AG10803 (cell line): ENCODE data around the gene ATL1.
"Not testable (repeated sequence)": the region's sequence is repeated elsewhere in the genome, so short reads cannot be mapped to it uniquely, and the experiment has no call there.

Source experiments
- DNase-seq: peaks from one replicate; pipeline ENCODE4 v3.0.0; 2010; ENCODE audit warnings: low read depth
- H3K4me3 ChIP-seq: 2 replicates; pipeline ENCODE4 v1.5.1; 2011; ENCODE audit warnings: mild to moderate bottlenecking, low read length, control low read depth
- TF ChIP-seq, protein P1 (sequence below): conservative IDR thresholded peaks from 2 replicates; pipeline ENCODE4 v1.5.1; 2011; ENCODE audit warnings: mild to moderate bottlenecking, low read length, control low read depth, inconsistent platforms

ATL1 gene

DNA sequence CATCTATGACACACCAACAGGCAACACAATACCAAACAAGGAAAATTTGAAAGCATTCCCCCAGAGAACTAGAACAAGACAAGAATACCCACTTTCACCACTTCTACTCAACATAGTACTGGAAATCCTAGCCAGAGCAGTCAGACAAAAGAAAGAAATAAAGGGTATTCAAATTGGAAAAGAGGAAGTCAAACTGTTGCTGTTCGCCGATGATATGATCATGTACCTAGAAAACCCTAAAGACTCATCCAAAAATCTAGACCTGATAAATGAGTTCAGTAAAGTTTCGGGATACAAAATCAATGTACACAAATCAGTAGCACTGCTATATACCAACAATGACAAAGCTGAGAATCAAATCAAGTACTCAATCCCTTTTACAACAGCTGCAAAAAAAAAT, 8.1 kb upstream of the ATL1 start:
- H3K4me3 ChIP-seq = no peak overlapping the region
- DNase-seq = no peak
- TF ChIP-seq, protein P1, sequence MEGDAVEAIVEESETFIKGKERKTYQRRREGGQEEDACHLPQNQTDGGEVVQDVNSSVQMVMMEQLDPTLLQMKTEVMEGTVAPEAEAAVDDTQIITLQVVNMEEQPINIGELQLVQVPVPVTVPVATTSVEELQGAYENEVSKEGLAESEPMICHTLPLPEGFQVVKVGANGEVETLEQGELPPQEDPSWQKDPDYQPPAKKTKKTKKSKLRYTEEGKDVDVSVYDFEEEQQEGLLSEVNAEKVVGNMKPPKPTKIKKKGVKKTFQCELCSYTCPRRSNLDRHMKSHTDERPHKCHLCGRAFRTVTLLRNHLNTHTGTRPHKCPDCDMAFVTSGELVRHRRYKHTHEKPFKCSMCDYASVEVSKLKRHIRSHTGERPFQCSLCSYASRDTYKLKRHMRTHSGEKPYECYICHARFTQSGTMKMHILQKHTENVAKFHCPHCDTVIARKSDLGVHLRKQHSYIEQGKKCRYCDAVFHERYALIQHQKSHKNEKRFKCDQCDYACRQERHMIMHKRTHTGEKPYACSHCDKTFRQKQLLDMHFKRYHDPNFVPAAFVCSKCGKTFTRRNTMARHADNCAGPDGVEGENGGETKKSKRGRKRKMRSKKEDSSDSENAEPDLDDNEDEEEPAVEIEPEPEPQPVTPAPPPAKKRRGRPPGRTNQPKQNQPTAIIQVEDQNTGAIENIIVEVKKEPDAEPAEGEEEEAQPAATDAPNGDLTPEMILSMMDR = no peak

- not testable (repeated sequence) for H3K4me3 ChIP-seq, DNase-seq
These were observed 7.1 kb upstream of the ATL1 start for GRCh38 chr14:50552796-50553195.

DNA sequence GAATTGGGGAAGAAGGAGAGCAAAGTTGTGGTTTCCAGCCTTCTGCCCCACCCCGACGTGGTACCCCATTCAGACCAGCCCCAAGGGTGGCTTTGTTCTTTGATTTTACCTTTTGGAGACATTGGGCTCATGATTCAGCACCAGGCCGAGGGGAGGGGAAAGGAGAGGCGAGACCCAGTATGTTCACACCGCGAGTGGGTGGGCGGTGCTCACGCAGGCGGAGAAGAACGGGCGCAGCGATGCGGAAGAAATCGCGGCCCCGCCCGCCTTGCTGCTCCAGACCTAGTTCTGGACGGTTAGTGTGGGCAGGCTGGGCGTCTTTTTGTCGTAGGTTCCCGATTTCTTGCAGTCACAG, 963 bp downstream of the ATL1 start:
- TF ChIP-seq, protein P1 = no peak
- H3K4me3 ChIP-seq = peak overlapping the region; percentile 78
- DNase-seq = peak; percentile 65

DNA sequence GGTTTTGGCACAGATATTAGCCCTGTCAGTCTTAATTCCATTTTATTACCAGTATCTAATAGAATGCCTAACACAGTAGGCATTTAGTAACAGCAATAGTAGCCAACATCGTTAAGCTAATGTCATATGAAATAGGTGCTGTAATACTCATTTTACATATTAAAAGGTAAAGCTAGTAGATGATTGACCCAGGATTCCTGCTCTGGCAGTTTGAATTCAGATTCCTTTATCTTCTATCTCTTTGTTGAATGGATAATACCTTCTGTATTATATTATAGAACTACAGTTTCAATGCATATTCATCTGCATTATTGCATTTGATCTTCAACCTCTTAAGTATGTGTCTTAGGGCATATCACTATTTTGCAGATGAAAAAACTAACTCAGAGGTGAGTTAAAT, 2.9 kb downstream of the ATL1 start:
- no peak overlapping the region for H3K4me3 ChIP-seq
- TF ChIP-seq, protein P1 = no peak

GRCh38 chr14:50569714-50570274, 9.8 kb downstream of the ATL1 start:
- no peak overlapping the region for H3K4me3 ChIP-seq
- TF ChIP-seq, protein P1 = no peak
- no peak for DNase-seq

More for the DNA sequence above, 2.9 kb downstream of the ATL1 start:
- DNase-seq = no peak

DNA sequence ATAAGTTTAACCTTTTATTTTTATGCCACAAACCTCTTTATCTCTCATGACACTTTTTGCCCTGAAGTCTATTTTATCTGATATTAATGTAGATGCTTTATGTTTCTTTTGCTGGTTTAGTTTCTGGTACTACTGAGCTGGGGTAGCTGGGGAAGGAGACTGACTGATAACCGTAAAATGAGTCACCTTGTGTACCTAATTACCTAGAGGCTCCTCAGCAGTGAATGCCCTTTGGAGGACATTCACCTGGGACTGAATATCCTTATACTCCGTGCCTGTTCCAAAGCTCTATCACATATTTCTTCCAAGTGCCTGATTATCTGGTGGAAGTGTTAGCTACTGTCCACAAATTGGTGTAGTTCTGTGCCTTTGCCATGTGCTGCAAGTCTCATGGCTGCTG, 13.9 kb downstream of the ATL1 start:
- no peak overlapping the region for H3K4me3 ChIP-seq
- TF ChIP-seq, protein P1 = no peak
- DNase-seq = no peak

DNA sequence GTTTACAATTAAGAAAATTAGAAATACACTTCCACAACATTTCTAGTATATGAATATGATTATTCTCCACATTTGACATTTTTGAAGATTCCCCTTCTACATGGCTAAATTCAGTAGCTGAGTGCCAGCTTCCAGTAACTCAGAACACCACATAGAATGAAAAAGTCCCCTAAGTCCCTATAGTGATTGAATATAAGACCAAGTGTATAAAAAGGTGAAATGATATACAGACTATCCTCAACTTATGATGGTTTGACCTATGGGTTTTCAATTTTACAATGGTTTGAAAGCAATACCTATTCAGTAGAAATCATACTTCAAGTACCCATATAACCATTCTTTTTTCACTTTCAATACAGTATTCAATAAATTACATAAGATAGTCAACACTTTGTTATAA, 15.8 kb downstream of the ATL1 start:
- no peak overlapping the region for H3K4me3 ChIP-seq
- no peak for DNase-seq
- TF ChIP-seq, protein P1 = no peak

DNA sequence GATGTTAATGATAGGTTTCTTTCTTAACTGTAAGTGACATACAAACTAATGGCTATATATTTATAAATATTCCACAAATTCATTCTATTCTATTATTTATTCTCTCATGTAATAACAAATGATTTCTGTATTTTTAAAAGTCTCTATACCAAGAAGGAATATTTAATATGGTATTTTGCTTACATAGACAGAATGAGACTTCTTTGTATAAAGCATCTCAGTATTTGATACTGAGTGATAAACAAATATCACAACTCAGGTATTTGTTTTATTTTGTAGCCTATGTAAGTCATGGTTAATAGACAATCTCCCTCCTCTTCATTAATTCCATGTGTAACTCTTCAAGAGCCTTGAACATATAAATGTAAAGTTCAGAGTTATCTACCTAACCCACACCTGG, 18.0 kb downstream of the ATL1 start:
- DNase-seq = no peak
- H3K4me3 ChIP-seq = no peak overlapping the region
- TF ChIP-seq, protein P1 = no peak
